Nephron (organoid): ENCODE results near the gene TP53INP2.

ENCODE experiments used
- H3K27ac Mint-ChIP-seq, 3 experiments: 2 replicates each; pipeline ENCODE4 v1.8.0; 2020; ENCODE audit warnings: mixed read lengths in 3 of 3, mild to moderate bottlenecking in 2 of 3, moderate library complexity in 1 of 3
- H3K27me3 Mint-ChIP-seq: 2 replicates; pipeline ENCODE4 v1.8.0; 2021; ENCODE audit warnings: low read depth, mild to moderate bottlenecking, moderate library complexity, mixed read lengths
- H3K36me3 Mint-ChIP-seq: 2 replicates; pipeline ENCODE4 v1.8.0; 2020; ENCODE audit warnings: low read depth, mixed read lengths
- H3K4me1 Mint-ChIP-seq: 2 replicates; pipeline ENCODE4 v1.8.0; 2020; ENCODE audit warnings: mixed read lengths
- H3K4me3 Mint-ChIP-seq, 3 experiments: 2 replicates each; pipeline ENCODE4 v1.8.0; 2020; ENCODE audit warnings: mild to moderate bottlenecking in 3 of 3, mixed read lengths in 3 of 3, moderate library complexity in 2 of 3
- H3K9me3 Mint-ChIP-seq: 2 replicates; pipeline ENCODE4 v1.8.0; 2020; ENCODE audit warnings: mixed read lengths
- TF ChIP-seq, protein P1 (sequence below), 3 experiments: fragments of 200-600 bp; sonication (generic); IDR thresholded peaks; one replicate each; pipeline ENCODE4 v1.5.0; 2021; ENCODE audit warnings: antibody characterized with exemption in 3 of 3; ENCODE audit not compliant: unreplicated experiment in 3 of 3

TP53INP2 gene

DNA sequence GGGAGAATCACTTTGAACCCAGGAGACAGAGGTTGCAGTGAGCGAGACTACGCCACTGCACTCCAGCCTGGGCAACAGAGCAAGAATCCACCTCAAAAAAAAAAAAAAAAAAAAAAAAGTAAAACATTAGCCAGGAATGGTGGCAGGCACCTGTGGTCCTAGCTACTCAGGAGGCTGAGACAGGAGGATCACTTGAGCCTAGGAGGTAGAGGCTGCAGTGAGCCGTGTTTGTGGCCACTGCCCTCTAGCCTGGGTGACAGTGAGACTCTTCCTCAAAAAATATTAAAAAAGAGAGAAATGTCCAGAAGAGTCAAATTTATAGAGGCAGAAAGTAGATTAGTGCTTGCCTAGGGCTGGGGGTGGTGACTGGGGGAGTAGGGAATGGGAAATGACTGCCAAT is 20.5 kb upstream of the TP53INP2 start:
- TF ChIP-seq, protein P1, sequence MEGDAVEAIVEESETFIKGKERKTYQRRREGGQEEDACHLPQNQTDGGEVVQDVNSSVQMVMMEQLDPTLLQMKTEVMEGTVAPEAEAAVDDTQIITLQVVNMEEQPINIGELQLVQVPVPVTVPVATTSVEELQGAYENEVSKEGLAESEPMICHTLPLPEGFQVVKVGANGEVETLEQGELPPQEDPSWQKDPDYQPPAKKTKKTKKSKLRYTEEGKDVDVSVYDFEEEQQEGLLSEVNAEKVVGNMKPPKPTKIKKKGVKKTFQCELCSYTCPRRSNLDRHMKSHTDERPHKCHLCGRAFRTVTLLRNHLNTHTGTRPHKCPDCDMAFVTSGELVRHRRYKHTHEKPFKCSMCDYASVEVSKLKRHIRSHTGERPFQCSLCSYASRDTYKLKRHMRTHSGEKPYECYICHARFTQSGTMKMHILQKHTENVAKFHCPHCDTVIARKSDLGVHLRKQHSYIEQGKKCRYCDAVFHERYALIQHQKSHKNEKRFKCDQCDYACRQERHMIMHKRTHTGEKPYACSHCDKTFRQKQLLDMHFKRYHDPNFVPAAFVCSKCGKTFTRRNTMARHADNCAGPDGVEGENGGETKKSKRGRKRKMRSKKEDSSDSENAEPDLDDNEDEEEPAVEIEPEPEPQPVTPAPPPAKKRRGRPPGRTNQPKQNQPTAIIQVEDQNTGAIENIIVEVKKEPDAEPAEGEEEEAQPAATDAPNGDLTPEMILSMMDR (IDR thresholded peaks at IDR 0.05; ENCODE audit: unreplicated experiment in 3 of 3) = no peak
- Mint-ChIP-seq H3K27ac (no peak overlapping the region), H3K4me3 (no peak overlapping the region), H3K9me3 (no peaks in the 10 kb centered on the region), H3K4me1 (no peaks in the 10 kb centered on the region), H3K36me3 (no peaks in the 10 kb centered on the region), H3K27me3 (no peaks in the 10 kb centered on the region)

DNA sequence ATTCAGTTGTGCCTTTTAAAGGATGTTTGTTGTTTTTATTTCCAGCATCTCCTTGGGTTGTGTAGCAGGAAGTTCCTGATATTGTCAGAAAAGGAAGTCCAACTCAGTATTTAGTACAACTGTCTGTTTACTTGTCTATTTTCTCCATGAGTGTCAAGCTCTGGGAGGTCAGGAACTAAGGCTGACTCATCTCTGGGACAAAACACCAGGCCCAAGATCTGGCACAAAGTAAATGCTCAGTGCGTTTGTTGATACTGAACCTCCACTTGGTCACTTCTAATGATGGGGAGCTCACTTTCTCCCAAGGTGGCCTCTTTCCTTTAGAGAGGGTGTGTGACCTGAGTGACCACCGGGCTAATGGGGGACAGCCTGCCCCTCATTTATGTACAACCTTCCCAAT is 14.7 kb upstream of the TP53INP2 start:
- Mint-ChIP-seq H3K4me3 (no peak overlapping the region), H3K27me3 (peaks cover 3% of the 10 kb centered on the region), H3K27ac (no peak overlapping the region)

DNA sequence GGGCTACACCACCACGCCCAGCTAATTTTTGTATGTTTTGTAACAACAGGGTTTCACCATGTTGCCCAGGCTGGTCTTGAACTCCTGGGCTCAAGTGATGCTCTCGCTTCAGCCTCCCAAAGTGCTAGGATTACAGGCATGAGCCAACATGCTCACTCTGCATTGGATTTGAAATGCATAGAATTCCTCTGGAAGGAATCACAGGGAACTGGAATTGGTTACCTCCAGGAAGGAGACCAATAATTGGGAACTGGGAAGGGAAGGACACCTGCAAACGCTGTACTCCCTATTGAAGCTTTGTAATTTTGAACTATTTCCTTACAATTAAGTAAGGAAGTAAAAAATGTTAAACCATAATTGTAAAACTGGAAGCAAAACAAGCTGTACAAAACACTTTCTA is 12.3 kb upstream of the TP53INP2 start:
- peaks cover 4% of the 10 kb centered on the region for H3K4me1 Mint-ChIP-seq
- no peak overlapping the region for H3K27ac Mint-ChIP-seq
- peaks cover 3% of the 10 kb centered on the region for H3K27me3 Mint-ChIP-seq
- H3K36me3 Mint-ChIP-seq = no peaks in the 10 kb centered on the region
- TF ChIP-seq, protein P1 (IDR thresholded peaks at IDR 0.05; ENCODE audit: unreplicated experiment in 3 of 3) = no peak
- no peak overlapping the region for H3K4me3 Mint-ChIP-seq
- H3K9me3 Mint-ChIP-seq = no peaks in the 10 kb centered on the region

More for the DNA sequence above, 14.7 kb upstream of the TP53INP2 start:
- H3K4me1 Mint-ChIP-seq = no peaks in the 10 kb centered on the region
- H3K9me3 Mint-ChIP-seq = no peaks in the 10 kb centered on the region
- TF ChIP-seq, protein P1 (IDR thresholded peaks at IDR 0.05; ENCODE audit: unreplicated experiment in 3 of 3) = no peak
- H3K36me3 Mint-ChIP-seq = no peaks in the 10 kb centered on the region

DNA sequence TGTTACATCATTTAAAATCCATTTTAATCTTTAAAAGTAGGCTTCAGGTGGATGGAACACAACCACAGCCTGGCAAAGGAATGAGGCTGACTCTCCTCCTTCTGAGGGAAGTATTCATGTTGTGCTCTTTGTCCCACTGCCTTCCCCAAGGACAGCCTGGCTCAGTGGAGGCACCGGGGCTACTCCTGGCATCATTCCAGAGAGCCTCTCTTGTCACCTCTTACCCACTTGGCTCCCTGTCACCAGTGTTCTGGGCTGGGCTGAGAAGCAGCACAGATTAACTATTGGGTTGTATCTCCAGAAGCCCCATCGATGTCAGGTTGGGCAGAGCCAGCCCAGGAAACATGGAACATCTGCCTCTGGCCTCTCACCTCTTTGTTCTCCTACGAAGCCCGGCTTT is 10.7 kb upstream of the TP53INP2 start:
- Mint-ChIP-seq H3K9me3 (no peaks in the 10 kb centered on the region), H3K27ac (no peak overlapping the region), H3K27me3 (peaks cover 8% of the 10 kb centered on the region), H3K36me3 (no peaks in the 10 kb centered on the region), H3K4me1 (peaks cover 4% of the 10 kb centered on the region), H3K4me3 (no peak overlapping the region)
- TF ChIP-seq, protein P1 (IDR thresholded peaks at IDR 0.05; ENCODE audit: unreplicated experiment in 3 of 3) = no peak

DNA sequence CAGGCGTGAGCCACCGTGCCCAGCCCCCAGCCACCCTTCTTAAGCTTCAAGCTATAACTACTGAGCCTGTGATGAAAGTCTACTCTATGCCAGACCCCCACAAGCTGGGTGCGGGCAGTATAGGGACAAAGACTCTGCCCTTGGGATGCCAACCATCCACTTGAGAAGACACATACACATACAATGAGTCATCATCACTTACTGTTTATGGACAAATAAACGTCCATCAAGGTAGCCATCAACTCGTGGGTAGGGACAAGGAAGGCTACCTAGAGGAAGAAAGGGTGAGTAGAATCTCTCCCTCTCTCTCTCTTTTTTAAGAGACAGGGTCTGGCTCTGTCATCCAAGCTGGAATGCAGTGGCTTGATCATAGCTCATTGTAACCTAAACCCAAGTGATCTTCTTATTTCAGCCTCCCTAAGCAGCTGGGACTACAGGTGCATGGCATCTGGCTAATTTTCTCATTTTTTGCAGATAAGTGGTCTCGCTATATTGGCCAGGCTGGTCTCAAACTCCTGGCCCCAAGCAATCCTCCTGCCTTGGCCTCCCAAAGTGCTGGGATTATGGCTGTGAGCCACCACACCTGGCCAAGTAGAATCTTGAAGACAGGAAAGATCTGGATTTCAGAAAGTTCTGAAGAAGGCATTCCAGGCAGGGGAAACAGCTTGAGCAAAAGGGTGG is 2.6 kb upstream of the TP53INP2 start:
- TF ChIP-seq, protein P1 (IDR thresholded peaks at IDR 0.05; ENCODE audit: unreplicated experiment in 3 of 3) = no peak

DNA sequence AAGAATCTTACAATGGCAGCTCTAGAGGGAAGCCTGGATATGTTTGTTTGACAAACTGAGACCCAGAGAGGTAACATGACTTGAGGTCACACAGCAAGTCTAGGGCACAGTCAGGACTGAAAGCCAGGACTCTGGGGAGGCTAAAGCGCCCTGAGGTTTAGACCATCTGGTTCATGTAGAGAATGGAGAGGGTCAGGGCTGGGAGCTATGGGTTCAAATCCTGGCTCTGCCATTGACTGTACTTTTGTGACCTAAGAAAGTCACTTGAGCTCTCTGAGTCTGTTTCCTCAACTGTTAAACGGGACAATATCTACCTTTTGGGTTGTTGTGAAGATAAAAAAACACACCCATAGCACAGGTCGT is 1.1 kb upstream of the TP53INP2 start:
- no peaks in the 10 kb centered on the region for H3K9me3 Mint-ChIP-seq
- peaks cover 17% of the 10 kb centered on the region for H3K4me1 Mint-ChIP-seq
- TF ChIP-seq, protein P1 (IDR thresholded peaks at IDR 0.05; ENCODE audit: unreplicated experiment in 3 of 3) = no peak
- peak overlapping the region; percentile 93 to 99 (median 94) for H3K4me3 Mint-ChIP-seq
- no peaks in the 10 kb centered on the region for H3K36me3 Mint-ChIP-seq
- H3K27ac Mint-ChIP-seq = peak overlapping the region; percentile 56 to 95 (median 76)
- peaks cover 21% of the 10 kb centered on the region for H3K27me3 Mint-ChIP-seq

More for the DNA sequence above, 2.6 kb upstream of the TP53INP2 start:
- H3K4me1 Mint-ChIP-seq = peaks cover 15% of the 10 kb centered on the region
- no peaks in the 10 kb centered on the region for H3K36me3 Mint-ChIP-seq
- peaks cover 25% of the 10 kb centered on the region for H3K27me3 Mint-ChIP-seq
- H3K4me3 Mint-ChIP-seq = peak overlapping the region; percentile 93 to 99 (median 94)
- peak overlapping the region in 1 of 3 experiments; percentile 6 for H3K27ac Mint-ChIP-seq
- no peaks in the 10 kb centered on the region for H3K9me3 Mint-ChIP-seq
